ENCODE results near the gene ACTR10.

ACTR10 gene

GRCh38 chr14:58199726-58200479 lies at the start of gene ACTR10:
Gene ACTR10 (plus strand): TSS chr14:58200149. CDS start chr14:58200218, 69 bp downstream.
- peak; percentile 82 for DNase-seq

DNA sequence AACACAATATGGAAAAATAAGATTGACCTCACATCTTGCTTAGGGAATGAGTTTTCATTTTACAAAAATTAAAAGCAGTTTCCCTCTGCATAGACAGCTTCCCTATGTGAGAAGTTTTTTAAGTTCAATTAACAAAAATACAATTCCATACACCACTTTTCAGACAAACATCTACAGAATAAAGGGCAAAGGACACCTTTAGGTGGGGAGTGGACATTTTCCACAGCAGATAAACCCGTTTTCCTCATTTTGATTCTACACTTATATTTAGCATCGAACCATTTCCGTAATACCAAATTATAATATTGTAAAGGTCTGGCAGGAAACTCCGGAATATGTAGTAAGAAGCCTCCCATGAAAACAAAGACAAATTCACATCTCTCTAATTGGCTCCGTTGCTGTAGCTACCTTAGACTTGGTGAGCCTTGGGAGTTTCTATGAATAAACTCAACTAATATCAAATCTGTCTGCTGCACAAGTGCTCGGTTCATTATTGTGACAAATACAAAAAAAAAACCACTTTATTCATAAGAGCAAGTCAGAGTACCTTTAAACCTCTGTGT lies 49.6 kb upstream of the ACTR10 start:
- no peak for DNase-seq

GRCh38 chr14:58151133-58152013 lies 48.6 kb upstream of the ACTR10 start:
- DNase-seq, result no peak

DNA sequence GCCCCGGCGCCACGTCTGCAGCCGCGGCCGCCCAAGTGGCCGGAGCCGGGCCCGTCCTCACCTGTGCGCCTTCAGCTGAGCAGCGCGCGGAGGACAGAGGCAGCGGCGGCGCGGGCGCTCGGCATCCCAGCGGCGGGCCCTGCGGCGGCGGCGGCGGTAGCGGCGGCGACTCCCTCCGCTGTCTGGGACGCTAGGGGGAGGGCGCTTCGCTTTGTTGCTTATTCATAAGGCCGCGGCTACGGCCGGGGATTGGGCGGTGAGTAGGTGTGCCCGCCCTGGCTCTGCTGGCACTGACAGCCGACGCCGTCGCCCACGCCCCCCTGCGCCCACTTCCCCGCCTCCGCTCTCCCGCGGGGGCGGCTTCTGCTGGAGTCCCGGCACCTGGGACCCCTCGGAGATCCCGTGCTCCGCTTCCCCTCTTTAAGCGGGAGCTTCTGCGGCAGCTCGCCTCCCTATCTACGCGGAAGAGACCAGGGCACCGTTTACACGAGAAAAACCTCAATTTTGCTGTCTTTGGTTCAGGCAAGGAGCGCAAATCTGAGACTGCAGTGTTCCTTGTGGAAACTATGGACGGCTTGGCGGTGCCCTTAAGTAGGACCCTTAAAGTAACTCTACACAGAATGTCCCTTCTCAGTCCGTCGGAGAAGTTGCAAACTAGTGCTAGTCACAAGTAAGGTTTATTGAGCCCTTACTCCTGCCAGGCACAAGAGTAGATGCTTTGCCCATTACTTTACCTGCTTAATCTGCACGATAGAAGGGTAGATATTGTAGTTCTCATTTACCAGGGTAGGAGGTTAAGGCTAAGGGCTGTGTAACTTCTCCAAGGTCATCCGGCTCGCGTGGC lies 47.7 kb upstream of the ACTR10 start, which contains the start of gene ARMH4:
Gene ARMH4, minus strand, starts transcription at position 200 of the 844 bp plus-strand sequence. CDS start 12,855 bp downstream, outside the sequence.
- DNase-seq, result peak; percentile 53

DNA sequence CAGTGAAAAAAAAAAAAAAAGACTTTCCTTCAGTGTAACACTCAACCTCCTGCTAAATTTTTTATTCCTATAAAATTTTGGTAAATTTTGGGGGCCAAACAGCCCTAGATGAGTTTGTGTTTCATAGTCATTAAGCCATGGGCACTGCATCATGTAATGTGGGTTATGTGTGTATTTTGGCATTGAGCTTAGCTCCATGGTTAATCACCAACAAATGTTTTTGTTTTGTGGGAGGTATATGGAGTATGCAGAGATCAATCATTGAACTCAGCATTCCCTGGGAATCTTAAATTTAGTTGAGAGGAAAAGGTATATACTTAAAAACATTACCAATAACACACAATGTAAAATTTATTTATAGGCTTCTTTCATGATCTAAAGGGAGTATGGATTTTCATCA lies 39.4 kb upstream of the ACTR10 start:
- no peak for DNase-seq

DNA sequence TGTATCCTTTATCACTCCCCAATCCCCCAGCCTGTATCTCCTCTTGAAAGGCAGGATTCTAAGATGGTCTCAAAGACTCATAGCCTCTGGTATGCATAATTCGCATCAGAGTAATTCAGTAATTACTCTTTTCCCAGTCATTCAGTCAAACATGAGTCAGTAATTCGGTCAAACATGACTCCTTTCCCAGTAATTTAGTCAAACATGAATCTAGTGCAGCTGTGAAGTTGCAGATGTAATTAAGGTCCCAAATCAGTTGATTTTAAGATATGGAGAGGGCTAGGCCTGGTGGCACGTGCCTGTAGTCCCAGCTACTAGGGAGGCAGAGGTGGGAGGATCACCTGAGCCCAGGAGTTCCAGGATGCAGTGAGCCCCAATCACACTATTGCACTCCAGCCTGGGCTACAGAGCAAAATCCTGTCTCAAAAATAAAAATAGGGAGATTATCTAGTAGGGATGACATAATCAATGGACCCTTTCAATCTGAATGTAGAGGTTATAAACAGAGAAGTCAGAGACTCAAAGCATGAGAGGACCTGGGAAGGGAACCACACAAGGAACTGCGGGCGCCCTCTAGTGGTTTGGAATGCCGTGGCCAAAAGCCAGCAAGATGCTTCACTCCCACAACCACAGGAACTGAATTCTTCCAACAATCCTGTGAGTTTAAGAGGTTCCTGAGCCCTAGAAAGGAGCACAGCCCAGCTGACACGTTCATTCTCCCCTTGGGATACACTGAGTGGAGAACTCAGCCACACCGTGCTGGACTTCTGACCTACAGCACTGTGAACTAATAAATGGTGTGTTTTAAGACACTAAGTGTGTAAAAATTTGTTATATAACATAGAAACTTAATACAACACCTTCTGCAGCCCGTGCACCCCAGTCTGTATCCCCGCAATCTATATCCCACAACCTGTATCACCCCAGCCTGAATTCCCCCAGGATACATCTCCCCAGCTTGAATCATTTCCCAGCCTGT lies 33.7 kb upstream of the ACTR10 start:
- peak; percentile 18 for DNase-seq

DNA sequence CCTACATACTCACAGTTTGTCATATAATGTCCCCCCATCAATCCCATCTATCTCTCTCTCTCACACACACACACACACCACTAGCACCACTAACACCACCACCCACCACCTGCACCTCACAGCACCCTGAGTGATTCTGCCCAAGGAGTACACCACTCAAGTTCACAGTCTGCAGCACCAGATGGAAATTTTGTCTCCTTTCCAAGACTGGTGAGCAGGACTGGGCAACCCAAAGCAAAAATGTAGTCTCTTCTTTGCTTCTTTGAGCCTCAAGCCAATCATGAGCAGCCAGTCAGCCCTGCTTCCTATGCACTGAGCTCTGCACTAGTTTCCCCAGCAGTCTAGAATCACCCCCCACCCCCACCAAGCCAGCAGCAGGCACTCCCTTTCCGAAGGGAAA lies 32.9 kb upstream of the ACTR10 start:
- DNase-seq, result no peak

GRCh38 chr14:58167891-58168290 lies 32.1 kb upstream of the ACTR10 start:
- no peak for DNase-seq

DNA sequence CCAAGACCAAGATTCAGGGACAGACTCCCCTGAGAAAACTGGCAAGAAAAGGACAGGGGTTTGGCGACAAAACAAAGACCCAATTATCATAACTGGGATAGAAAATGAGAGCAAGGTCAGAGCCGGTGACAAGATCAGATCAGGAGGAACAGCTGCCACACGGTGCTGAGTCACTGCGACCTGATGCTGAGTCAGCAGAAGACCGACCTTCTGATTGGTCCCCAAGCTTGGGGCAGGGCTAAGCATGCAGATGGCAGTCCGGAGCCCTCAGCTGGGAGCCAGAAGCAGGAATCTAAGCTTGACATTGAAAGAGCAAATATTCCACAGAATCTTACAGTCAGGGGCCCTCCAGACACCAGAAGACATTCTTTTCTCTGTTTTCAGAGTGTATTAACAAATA lies 28.9 kb upstream of the ACTR10 start:
- DNase-seq, result peak; percentile 59

GRCh38 chr14:58177125-58177524 lies 22.8 kb upstream of the ACTR10 start:
- DNase-seq, result no peak

GRCh38 chr14:58189176-58189575 lies 10.8 kb upstream of the ACTR10 start:
- DNase-seq, result no peak

DNA sequence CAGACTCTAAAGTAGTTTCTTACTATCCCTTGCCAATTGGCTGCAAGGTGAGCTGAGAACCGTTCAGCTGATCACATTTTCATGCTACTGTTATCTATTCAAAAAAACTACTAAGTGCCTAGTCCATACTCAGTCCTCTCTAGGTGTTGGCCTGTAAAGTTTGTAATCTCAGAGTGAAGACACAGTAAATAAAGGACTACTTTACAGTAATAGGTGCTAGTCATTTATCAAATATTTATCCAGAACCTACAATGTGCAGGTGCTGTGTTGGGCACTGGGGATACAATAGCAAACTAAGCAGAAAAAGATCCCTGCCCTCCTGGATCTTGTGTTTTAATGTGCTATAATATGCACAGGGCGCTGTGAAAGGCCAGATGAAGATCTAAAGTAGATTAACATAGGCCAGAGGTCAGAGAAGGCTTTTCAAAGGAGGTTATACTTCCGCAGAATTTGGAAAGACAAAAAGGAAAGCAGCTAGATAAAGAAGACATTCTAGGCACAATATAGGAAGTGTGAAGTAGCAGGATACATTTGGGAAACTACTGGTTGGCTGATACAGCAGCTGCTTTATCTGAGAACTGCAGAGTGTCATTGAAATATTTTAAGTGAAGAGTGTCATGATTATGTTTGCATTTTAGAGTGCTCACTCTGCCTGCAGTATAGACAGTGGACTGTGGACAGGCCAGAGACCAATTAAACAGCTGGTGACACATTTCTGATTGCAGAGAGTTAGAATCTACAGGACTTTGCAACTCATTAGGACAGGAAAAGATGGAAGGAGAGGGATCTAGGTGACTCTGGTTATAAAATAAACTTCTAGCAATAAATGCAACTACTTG lies 8.0 kb upstream of the ACTR10 start:
- no peak for DNase-seq

DNA sequence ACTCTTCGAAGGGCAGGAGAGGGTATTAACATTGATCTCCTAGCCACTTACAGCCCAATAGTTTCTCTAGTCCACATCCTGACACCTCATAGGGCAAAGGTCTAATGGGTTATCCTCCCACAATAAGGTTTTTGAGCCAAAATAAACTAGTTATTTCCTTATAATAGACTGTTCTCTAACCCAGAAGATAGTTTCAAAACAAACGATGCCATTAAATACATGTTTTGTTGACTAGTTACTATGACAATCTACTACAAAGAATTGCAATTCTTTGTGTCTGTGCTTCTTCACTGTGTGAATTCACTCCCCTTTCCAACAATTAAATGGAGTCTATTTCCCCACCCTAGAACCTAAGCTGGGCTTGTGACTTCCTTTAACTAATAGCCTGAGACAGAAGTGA lies 6.4 kb upstream of the ACTR10 start:
- DNase-seq, result no peak

DNA sequence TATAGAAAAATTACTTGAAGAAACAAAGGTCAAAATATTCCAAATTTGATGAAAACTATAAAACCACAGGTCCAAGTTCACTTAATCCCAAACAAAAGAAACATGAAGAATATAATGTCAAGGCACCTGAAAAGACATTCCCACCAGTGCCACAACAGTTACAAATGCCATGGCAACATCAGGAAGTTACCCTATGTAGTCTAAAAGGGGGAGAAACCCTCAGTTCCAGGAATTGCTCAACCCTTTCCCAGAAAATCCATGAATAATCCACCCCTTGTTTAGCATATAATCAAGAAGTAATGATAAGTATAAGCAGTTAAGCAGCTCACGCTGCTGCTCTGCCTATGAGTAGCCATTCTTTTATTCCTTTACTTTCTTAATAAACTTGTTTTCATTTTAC lies 3.8 kb upstream of the ACTR10 start:
- no peak for DNase-seq

DNA sequence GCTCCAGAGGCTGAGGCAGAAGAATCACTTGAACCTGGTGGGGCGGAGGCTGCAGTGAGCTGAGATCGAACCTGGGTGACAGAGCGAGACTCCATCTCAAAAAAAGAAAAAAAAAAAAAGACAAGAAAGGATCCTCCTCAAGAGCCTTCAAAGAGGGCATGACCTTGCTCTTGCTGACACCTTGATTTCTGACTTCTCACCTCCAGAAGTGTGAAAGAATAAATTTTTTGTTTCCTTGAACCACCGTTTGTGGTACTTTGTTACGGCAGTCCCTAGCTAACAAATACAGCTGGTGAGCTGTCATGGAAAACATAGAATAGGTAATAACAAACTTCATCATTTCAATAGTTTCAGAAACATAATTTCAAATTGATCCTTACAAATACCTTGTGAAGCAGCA lies 1.9 kb upstream of the ACTR10 start:
- DNase-seq, result no peak

DNA sequence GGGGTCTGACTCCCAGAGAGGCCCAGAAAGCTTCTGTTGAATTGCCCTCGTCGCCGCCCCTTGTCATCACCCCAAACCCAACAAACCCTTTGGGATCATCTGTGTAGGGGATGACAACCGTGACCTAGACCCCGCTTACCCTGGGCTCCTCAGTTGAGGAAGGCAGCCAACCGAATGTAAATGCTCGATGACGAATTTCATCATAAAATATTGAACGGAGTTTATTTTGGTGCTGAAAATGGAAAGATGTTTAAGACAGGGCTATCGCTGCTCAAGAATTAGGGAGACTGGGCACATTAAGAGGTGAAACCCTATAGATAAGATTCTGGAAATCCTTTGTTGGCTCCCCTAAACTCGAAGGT lies 512 bp downstream of the ACTR10 start:
- DNase-seq, result no peak

GRCh38 chr14:58200846-58201245 lies 897 bp downstream of the ACTR10 start:
- DNase-seq, result no peak

DNA sequence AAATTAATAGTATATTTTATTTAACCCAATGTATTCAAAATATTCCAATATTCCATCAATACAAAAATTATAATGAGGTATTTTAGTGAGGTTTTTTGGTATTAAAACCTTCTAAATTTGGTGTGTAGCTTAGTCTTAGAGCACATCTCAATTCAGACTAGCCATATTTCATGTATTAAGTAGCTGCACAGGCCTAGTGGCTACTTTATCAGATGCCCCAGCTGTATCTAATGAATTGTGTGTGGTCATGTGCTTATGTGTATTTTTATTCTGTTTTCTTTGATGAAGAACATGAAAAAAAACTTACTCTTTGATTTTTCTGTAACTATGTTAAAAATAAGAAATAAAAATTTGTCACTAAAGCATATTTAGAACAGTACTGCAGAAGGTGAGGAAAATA lies 13.2 kb downstream of the ACTR10 start:
- DNase-seq, result no peak

DNA sequence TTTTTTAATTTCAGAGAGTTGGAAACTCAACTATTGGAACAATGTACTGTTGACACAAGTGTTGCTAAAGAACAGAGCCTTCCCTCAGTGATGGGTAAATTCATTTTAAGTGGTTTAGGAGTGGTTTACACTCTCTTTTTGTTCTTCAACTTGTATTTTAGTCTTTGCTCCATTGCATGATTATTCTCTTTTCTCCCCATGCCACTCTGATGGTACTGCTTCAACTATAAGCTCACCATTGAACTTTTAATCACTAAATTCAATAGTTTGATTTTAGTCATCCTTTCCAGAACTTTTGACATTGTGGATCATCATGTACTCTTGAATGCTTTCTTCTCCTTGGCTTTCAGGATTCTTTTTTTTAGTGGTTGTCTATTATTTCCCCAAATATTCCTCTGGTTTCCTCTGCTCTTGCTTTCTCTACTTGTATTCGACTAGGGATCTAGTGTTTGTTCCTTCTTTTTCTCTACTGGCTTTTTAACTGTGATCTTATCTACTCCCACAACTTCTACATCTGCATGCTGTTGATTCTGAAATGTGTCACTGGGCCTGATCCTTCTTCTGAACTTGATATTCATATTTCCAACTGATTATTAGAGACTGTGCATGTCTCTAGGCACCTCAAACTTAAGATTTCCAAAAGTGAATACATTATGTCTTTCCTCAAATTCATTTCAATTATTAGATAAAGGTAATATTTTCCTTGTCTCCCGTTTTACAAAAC lies 15.4 kb downstream of the ACTR10 start:
- DNase-seq, result no peak

DNA sequence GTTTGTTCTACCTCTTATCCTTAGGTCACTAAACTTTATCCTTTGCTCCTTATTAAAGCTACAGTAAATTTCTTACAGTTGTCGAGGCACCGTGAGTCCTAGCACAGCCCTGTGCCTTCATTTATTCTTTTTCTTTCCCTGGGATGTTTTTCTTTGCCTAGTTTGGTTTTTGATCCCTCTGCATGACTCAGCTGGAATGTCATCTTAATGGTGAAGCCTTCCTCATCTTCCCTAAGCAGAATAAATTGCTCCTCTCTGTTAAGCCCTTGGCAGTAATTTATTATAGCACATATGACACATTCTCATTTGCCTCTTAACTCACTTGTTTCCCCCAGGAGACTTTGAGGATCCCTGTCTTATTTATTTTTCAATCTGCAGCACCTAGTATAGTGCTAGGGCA lies 16.6 kb downstream of the ACTR10 start:
- no peak for DNase-seq

All from T1000 (cell line).